ENCODE measurements around the gene TMEM225B.
"Not testable (repeated sequence)": the region's sequence is repeated elsewhere in the genome, so short reads cannot be mapped to it uniquely, and the experiment has no call there.

TMEM225B gene

DNA sequence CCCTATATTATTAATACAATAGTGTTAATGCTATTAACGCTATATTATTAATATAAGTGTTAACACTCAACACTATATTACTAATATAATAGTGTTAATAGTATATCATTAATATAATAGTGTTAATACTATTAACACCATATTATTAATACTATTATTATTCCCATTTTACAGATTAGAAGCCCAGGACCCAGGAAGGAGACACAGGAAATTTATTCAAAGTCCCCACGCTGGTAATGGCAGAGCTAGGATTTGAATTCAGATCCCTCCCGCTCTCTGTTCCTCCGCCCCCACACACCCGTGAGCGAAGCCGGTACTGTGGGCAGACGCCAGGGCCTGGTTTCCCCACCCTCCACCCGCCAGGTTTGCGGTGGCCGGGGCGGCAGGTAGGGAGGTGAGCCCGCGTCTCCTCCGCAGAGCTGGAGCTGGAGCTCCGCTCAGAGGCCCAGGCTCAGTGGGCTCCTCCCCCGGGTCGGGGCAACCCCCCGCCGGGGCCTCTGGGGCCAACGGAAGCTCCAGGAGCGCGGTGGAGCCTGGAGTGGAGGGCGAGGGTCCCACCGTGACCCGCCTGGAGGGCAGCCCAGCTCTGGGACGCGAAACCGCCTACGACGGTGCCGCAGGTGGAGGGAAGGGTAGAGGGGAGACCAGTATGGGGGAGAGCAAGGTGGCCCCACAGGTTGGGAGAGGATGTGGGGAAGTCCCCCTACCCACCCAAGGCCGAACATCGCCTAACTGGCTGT, at the start of gene TMEM225B:
Gene TMEM225B, plus strand, starts transcription at position 506 of the 740 bp plus-strand sequence. CDS start 6,122 bp downstream, outside the sequence.
- DNase-seq, result no peak

GRCh38 chr7:99549545-99549944, 48.5 kb upstream of the TMEM225B start:
- DNase-seq, result not testable (repeated sequence)

GRCh38 chr7:99551334-99551733, 46.7 kb upstream of the TMEM225B start:
- DNase-seq, result no peak

- DNase-seq, result peak; percentile 86
These were observed 46.2 kb upstream of the TMEM225B start, which contains the start of gene FAM200A for GRCh38 chr7:99551767-99552463. TSS of gene FAM200A (minus strand) at chr7:99552114. CDS start at chr7:99548407, 3,707 bp downstream.

DNA sequence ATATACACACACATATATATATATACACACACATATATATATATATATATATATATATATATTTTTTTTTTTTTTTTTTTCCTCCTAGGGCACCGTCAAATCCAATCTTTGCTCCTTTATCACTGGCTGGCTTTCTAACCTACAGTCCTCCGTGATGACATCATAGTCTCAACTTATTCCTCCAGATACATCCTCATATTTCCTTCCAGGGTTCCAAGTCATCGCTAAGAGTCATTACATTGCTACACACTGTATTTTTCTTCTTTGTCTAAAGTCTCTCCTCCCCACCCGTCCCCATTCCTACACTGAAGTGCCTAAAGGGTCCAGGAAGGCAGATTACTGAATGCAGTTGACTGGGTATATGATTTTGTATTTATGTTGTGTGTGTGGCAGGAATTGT, 45.0 kb upstream of the TMEM225B start:
- DNase-seq, result no peak

- no peak for DNase-seq
These were observed 43.1 kb upstream of the TMEM225B start for GRCh38 chr7:99554939-99555338.

DNA sequence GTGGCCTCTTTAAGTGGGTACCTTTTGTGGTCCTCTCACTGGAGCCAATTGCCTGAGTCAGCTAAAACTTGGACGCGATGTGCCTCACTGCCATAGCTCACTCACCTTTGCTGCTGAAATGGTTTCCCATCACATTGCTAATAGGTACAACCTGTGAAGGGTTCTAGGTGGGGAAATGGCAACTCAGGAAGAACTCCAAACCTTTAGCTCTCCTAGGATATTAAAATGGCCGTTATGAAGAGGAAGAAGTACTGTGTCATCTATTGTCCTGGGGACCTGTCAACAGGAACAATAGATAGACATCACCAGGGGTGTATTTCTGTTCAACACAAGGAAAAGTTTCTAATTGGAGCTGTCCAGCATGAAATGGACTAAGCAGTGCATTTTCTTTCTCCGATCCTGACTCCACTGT, 40.9 kb upstream of the TMEM225B start:
- no peak for DNase-seq

DNA sequence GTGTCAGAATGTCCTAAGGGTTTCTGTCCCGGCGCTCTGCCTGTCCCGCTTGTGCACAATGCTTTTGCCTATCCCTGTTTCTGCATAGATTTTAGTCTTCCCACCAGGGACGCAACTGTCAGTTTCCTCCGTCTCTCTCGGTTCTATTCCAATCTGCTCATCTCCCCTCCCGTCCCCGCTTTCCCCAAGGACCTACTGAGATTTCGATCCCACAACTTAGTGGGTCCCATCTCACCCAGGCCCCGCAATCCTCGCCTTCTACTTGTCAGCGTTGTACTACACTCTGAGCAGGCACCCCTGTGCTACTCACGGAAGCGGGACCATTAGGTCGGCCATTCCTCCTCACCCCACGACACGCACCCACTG, 40.1 kb upstream of the TMEM225B start:
- no peak for DNase-seq

DNA sequence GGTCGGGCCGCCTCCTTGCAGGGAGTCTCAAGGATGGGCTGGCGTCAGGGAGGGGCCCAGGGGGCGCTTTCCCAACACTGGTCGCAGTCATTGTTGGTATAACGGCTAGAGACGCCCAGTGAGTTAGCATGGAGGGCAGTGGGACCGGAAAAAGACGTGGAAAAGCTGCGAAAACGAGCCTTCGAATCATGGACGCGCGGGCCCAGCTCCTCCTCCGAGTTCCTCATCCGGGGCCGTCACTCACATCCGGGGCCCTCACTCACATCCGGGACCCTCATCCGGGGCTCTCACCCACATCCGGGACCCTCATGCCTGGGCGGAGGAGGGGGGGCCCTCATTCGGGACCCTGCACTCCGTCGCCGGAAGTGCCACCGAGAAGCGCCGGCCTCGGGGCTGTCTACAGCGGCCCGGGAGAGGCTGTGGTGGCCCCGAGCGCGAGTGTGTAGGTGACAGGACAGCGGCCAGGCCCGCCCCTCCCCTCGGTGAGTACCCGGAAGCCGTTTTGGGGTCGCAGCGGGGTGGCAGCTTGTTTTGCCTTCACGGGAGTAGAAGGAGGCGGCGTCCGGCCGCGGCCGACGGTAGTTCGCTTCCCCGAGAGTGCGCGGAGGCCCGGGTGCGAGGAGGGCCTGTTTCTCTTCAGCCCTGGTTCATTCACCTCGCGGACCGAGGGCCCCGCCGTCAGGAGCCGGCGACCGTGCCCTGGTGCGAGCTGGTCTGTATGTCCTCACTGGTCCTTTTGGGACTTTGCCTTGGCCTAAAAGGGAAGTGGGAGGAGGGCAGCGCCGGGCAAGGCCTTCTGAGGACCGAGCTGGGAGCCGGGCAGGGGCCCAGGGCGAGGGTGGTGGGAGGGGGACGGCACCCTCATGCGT, 39.5 kb upstream of the TMEM225B start, which contains the start of gene ZNF655:
Gene ZNF655, plus strand, starts transcription at position 337 of the 869 bp plus-strand sequence. CDS start 1,918 bp downstream, outside the sequence.
- peak; percentile 84 for DNase-seq

- DNase-seq, result no peak
These were observed 38.7 kb upstream of the TMEM225B start for GRCh38 chr7:99559175-99559915.

- no peak for DNase-seq
These were observed 37.0 kb upstream of the TMEM225B start for GRCh38 chr7:99560834-99561736.

- DNase-seq, result no peak
These were observed 36.4 kb upstream of the TMEM225B start for GRCh38 chr7:99561737-99562051.

DNA sequence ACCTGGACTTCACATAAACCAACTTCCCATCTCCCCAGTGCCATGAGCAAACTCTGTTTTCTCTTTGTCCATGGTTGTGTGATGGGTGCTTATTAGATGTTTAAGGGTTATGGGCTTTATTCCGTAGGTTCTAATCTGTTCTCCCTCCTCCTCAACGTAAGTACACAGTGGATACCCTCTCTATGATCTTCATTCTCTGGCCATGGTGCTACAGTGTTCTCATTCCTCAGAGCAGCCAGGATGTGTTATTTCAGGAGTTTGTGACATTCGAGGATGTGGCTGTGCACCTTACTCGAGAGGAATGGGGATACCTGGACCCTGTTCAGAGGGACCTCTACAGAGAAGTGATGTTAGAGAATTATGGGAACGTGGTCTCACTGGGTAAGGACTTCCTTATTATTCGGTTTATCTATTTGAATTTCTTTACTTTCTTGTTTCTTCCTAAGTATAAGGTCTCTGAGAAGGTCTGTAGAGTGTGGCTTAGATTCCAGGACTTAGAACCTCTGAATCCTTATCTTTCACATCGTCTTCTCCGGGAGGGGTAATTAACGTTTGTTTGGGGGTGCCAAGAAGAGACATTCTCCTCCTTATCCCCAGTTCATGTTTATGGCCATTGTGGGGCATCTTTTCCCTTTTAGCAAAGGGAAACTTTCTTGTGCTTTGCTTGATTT, 35.8 kb upstream of the TMEM225B start:
- no peak for DNase-seq

DNA sequence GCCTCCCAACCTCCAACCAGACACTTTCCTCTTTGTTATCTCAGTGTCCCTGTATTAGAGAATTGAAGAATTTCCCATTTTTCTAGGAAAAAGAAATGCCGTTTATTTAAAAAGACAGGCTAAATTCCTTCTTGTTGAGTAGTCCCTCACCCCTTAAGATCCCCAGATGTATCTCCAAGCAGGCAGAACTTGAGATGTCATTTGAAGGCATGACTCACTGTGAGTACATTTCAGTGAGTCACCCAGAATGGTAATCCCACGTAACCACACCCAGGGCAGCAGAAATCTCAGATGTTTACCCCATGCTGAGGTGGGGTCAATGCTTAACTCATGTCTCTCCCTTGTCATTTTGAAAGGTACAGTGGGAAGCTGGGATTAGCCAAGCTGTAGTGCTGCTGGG, 35.2 kb upstream of the TMEM225B start:
- no peak for DNase-seq

GRCh38 chr7:99563650-99564049, 34.4 kb upstream of the TMEM225B start:
- no peak for DNase-seq

DNA sequence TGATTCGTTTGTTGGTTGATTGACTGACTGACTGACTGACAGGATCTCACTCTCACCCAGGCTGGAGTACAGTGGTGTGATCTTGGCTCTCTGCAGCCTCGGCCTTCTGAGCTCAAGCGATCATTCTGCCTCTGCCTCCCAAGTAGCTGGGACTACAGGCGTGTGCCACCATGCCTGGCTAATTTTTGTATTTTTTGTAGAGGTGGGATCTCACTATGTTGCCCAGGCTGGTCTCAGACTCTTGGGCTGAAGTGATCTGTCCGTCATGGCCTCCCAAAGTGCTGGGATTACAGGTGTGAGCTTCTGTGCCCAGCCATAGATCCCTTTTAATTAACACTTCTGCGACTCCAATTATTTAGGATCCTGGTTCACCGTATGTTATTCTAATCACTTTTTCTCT, 29.3 kb upstream of the TMEM225B start:
- not testable (repeated sequence) for DNase-seq

DNA sequence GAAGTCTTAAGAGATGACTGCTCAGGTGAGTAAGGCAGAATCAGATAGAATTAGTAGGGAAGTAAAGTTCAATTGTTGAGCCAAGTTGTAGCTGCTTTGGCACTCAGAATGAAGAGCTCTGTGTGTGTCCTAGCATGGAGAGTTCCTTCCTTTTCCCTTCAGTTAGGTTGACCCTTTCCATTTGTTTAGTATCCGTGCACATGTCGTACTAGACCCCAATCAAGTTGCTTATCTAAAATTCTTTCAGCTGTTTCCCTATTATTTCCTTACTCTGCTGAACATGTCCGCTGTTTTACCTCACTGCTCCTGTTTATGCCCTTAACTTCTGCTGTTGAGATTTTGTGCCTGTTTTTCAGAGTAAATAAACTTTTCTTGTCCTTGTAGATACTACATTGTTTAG, 26.3 kb upstream of the TMEM225B start:
- DNase-seq, result no peak

DNA sequence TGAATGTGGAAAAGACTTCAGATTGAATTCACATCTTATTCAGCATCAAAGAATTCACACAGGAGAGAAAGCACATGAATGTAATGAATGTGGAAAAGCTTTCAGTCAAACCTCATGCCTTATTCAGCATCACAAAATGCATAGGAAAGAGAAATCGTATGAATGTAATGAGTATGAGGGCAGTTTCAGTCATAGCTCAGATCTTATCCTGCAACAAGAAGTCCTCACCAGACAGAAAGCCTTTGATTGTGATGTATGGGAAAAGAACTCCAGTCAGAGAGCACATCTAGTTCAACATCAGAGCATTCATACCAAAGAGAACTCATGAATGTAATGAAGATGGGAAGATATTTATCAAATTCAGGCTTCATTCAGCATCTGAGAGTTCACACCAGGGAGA, 24.8 kb upstream of the TMEM225B start:
- no peak for DNase-seq

DNA sequence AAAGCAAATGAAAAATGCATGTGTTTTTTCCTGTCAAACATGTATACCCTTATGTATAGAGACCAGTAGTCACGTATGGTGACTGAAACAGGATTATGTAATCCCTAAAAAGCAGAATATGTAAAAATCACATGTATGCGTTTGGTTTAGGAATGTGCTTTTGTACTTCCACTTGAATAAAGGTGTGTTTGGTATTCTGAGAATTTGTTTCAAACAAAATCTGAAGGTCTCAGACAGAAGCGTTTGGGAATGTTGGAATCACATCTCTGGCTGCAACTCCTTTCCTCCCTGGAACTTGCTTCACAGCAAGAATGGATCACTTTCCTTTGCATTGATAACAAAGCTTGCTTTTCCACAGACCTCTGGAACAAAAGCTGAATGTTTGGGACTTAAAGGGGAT, 21.8 kb upstream of the TMEM225B start:
- DNase-seq, result no peak

GRCh38 chr7:99579281-99579955, 18.6 kb upstream of the TMEM225B start:
- no peak for DNase-seq
